Fibroblast of peridontal ligament (primary cell): ENCODE results near the gene JPH4.
A peak's percentile ranks its signal among the peaks of the same experiment; 100 is the strongest.
"Not testable (repeated sequence)": the region's sequence is repeated elsewhere in the genome, so short reads cannot be mapped to it uniquely, and the experiment has no call there.

Source experiments
- DNase-seq: peaks from one replicate; pipeline ENCODE4 v3.0.0-alpha.2; 2010; ENCODE audit errors: extremely low read depth

JPH4 gene

DNA sequence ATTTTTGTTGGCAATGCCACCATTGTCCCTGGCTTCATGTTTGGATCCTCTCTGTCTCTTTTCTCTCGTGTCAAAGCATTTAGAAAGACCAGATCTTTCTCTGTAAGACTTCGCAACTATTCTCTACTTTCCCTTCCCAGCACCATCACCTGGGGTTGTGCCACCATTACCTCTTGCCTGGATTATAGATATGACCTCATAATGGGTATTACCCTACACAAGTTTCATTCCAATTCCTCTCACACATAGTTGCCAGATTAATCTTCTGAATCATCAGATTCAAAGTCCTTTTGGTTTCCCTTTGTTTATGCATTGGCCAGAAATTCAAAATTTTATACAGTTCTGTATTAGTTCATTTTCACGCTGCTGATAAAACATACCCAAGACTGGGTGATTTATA lies 30.4 kb upstream of the JPH4 start:
- DNase-seq = no peak

DNA sequence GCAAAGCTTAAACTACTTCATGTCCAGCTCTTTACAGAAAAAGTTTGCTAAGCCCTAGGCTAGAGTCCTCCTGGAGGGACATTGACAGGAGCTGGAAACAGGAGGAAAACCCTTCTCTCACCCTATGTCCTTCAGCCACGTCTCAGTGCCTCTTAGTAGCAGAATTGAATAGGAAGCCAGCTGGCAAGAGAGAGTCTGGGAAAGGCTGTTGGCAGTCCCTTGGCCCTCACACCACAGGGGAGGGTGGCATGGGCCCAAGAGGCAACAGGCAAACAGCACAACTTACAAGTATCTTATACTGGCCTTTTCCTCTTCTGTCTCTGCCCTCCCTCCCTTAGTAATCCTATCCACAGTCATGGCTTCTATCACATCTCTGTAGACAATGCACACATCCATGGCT lies 29.9 kb upstream of the JPH4 start:
- DNase-seq = no peak

DNA sequence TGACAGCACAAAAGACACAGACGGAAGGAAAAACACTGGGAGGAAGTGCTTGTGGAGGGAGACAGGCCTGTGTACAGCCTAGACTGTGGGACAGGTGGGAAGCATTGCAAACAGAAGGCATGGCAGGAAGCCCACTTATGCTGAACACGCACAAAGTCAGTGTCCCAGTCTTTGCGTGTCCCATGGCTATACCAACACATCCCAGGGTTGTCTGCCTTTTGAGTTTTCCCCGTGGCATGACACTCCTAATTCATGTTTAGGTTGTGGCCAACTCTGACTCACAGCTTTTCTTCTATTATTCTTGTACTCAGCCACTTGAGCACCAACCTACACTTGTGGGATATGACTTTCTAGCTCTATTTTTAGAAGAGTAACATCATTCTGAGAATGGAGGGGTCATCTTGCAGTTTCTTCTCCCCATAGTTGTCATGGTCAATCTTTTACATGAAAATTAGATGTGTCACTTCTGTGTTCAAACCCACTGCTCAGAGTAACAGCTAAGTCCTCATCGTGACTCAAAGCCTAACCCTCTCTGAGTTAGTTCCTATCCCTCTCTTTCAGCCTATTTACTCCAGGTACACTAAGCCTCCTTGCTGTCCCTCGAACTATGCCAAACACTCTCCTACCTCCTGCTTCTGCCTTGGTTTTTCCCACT lies 27.5 kb upstream of the JPH4 start:
- DNase-seq = peak; percentile 3

DNA sequence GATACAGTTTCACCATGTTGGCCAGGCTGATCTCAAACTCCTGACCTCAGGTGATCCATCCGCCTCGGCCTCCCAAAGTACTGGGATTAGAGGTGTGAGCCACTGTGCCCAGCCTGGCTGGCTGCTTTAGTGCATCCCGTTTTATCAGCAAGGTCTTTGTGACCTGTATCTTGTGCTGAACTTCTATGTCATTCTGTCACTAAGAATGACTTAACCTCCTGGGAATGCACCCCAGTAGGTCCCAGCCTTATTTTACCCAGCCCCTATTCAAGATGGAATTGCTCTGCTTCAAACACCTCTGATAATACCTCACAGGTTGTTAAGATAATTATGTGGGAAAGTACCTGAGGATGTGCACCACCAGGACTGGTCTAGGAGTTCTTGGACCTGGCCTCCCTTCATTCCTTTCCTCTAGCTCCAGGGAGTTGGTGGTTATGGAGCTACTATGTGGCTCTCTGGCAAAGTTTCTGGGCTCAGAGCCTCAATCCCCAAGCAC lies 26.1 kb upstream of the JPH4 start:
- no peak for DNase-seq

DNA sequence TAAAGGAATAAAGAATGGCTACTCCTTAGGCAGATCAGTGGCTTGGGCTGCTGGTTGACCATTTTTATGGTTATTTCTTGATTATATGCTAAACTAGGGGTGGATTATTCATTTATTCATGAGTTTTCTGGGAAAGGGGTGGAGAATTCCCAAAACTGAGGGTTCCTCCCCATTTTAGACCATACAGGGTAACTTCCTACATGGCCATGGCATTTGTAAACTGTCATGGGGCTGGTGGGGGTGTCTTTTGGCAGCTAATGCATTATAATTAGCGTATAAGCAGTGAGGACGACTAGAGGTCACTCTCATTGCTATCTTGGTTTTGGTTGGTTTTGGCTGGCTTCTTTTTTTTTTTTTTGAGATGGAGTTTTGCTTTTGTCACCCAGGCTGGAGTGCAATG lies 25.6 kb upstream of the JPH4 start:
- no peak for DNase-seq

DNA sequence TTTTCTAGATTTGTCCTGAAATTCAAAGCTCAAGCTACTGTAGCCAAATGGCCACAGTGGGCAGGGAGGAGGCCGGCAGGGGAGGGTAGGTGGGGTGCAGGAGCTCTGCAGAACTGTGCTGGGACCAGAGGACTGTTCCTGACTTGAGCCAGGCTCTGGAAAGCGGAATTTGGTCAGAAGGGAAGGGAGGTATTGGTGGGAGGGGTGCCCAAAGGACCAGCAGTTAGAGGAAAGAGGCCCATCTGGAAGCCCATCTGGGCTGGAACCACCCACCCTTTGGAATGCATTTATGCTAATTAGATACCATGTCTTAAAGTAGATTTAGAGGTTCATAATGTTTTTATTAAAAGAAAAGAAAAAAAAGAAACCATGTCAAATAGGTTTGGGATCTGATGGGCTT lies 24.5 kb upstream of the JPH4 start:
- no peak for DNase-seq

DNA sequence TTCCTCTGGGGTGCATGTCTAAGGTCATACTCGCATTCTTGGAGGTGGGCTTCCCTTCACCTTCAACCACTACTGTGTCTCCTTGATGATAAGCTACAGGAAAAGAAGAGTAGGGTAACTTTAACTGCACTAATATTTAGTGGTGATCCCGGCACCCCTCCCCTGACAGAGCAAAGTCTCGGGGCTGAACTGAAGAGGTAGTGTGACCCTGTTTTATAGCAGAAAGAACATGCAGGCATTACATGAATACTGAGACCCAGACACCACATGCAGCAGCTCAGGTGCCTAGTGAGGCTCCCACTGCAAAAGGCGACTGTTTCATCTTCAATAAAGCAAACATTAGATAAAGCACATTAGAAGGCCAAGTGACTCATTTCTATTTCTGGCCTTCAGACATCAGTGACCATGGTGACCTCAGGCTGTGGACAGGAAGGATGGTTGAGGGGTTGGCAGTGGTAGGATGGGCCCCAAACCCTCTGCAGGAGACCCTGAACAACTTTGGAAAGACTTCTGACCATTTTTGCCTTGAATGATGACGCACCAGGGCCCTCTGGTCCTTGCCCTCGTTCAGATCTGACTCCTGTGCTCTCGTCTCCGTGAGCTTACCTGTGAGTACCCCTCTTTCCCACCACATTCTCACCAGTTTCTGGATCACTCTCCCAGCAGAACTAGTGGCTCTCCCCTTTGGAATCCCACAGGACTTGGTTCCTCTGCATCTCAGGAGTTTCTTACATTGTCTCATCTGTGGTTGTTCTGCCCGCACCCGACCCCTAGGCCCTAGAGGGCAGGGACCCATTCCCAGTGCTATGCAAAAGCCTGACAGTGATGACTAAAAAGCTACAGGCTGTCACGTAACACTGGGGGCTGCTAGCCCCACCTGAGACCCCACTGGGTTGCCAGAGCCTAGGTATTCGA lies 23.8 kb upstream of the JPH4 start:
- no peak for DNase-seq

DNA sequence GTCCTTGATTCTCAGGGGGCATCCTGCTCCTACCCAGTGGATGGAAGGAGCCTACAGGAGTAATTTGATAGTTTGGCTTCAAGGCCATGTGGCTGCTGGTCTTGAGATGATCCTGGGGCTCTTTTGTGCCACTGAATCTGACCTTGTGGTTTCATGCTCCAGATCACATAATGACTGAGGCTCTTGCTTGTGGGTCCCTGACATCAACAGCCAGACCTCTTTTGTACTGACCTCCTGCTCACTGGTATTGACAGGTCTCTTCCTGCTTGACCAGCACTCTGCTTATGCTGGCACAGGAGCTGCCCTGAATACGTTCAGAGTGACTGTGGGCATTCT lies 23.2 kb upstream of the JPH4 start:
- no peak for DNase-seq

DNA sequence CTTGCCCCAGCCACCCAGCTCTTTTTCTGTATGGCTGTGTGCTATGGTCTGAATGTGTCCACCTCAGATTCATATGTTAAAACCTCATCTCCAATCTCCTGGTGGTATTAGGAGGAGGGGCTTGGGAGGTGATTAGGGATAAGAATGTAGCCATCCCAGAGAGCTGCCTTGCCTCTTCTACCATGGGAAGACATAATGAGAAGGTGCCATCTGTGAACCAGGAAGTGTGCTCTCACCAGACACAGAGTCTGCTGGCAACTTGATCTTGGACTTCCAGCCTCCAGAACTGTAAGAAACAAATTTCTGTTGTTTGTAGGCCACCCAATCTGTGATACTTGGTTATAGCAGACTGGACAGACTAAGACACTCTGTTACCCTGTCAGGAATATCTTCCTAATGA lies 22.8 kb upstream of the JPH4 start:
- no peak for DNase-seq

DNA sequence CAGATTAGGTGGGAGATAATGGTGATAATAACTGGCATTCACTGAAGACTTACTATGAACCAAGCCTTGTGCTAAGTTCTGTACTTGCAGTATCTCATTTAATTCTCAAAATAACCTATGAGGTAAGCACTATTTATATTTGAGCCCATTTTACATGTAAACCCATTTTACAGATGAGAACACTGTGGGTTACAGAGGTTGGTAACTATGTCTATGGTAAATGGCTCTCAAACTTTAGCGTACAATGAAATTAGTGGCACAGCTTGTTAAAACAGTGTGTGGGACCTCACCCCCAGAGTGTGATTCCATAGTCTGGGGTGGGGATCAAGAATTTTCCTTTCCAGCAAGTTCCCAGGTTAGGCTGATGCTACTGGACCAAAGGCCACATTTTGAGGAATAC lies 22.2 kb upstream of the JPH4 start:
- DNase-seq = no peak

DNA sequence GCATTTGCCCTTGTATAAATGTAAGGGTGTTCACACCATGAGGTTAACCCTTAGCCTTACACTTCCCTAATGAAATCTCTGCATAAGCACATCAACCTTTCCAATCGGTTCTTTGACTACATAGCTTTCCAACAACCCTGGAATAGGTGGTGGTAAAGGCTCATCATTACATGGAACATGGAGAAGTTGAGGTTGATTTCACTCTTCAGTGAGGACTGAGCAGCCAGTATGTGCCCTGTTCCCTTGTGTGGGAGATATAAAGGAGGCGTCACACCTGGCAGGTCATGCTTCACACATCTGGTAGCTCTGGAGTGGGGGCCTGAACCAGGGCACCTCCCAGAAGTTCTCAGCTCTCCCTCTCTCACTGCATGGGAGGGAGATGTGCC lies 21.7 kb upstream of the JPH4 start:
- DNase-seq = no peak

DNA sequence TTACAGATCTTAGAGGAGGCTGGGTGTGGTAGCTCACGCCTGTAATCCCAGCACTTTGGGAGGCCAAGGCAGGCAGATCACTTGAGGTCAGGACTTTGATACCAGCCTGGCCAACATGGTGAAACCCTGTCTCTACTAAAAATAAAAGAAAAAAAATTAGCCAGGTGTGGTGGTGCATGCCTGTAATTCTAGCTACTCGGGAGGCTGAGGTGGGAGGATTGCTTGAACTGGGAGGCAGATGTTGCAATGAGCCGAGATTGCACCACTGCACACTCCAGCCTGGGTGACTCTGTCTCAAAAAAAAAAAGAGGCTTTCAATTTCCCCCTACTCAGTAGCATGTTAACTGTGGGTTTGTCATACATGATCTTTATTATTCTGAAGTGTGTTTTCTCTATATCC lies 15.6 kb upstream of the JPH4 start:
- DNase-seq = not testable (repeated sequence)

DNA sequence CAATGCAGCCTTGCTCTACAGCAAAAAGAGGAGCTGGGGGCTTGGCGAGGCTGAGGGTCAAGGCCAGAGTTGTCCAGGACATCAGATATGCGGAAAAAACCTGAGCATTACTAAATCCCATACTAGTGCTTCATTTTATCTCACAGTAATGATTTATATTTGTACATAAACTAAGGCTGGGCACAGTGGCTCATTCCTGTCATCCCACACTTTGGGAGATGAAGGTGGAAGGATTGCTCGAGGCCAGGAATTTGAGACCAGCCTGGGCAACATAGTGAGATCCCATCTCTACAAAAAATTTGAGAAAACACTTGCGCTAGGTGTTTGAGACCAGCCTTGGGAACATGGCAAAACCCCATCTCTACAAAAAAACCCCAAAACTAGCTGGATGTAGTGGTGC lies 11.6 kb upstream of the JPH4 start:
- DNase-seq = no peak

DNA sequence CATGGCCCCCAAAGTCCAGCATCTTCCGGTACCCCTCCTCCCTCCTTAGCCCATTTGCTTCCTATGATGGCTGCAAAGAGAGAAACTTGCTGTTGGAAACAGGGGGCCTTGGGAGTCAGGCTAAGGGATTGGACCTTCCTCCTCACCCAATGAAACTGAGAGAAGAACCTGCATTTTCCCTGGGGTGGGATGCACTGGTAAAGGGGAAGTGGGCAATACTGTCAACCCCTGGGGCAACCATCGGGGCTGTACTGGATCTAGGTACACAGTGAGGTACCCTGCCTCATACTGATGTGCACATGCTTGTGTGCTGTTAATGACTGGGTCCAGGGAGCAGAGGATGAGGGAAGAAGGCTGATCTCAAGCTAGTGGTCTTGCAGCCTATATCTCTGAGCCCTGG lies 11.0 kb upstream of the JPH4 start:
- DNase-seq = no peak

DNA sequence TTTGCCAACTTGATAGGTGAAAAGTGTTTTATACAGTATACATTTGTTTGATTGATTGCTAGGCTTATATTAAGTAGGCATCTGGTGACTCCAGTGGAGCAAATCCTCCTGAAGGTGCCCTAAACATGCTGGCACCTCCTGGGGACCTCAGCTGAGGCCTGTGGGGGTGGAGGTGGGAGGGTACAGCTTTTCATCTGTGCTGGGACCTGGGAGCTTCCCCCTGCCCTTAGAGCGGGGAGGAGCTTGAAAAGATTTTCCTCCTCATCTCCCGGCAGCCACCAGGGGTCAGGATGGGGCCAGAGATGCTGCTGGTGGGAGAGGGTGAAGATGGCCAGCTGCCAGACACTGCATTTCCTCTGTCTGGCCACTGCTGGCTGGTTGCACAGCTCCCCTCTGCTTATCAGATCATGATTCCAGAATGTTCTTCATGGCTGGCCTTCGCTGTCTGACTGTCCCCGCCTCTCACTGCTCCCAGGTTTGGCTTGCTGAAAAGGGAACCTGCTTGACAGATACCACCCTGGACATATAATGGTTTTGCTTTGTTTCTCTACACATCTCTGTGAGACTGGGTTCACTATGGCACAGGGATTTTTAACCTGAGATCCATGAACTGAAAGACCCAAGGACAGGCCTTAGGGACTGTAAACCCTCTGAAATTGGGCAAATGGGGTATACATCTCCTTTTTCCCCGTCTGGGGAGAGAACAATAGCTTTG lies 10.5 kb upstream of the JPH4 start:
- peak; percentile 75 for DNase-seq

DNA sequence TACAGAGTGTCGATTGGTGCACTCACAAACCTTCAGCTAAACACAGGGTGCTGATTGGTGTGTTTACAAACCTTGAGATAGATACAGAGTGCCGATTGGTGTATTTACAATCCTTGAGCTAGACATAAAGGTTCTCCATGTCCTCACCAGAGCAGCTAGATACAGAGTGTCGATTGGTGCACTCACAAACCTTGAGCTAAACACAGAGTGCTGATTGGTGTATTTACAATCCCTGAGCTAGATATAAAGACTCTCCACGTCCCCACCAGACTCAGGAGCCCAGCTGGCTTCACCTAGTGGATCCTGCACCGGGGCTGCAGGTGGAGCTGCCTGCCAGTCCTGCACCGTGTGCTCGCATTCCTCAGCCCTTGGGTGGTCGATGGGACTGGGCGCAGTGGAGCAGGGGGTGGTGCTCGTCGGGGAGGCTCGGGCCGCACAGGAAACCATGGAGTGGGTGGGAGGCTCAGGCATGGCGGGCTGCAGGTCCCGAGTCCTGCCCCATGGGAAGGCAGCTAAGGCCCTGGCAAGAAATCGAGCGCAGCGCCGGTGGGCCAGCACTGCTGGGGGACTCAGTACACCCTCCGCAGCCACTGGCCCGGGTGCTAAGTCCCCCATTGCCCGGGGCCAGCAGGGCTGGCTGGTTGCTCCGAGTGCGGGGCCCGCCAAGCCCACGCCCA lies 6.1 kb upstream of the JPH4 start:
- not testable (repeated sequence) for DNase-seq

DNA sequence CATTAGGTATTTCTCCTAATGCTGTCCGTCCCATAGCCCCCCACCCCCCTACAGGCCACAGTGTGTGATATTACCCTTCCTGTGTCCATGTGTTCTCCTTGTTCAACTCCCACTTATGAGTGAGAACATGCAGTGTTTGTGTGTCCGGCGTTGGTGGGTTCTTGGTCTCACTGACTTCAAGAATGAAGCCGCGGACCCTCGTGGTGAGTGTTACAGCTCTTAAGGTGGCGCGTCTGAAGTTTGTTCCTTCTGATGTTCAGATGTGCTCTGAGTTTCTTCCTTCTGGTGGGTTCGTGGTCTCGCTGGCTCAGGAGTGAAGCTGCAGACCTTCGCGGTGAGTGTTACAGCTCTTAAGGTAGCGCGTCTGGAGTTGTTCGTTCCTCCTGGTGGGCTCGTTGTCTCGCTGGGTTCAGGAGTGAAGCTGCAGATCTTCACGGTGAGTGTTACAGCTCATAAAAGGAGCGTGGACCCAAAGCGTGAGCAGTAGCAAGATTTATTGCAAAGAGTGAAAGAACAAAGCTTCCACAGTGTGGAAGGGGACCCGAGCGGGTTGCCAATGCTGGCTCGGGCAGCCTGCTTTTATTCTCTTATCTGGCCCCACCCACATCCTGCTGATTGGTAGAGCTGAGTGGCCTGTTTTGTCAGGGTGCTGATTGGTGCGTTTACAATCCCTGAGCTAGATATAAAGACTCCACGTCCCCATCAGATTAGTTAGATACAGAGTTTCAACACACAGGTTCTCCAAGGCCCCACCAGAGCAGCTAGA lies 5.4 kb upstream of the JPH4 start:
- DNase-seq = not testable (repeated sequence)

DNA sequence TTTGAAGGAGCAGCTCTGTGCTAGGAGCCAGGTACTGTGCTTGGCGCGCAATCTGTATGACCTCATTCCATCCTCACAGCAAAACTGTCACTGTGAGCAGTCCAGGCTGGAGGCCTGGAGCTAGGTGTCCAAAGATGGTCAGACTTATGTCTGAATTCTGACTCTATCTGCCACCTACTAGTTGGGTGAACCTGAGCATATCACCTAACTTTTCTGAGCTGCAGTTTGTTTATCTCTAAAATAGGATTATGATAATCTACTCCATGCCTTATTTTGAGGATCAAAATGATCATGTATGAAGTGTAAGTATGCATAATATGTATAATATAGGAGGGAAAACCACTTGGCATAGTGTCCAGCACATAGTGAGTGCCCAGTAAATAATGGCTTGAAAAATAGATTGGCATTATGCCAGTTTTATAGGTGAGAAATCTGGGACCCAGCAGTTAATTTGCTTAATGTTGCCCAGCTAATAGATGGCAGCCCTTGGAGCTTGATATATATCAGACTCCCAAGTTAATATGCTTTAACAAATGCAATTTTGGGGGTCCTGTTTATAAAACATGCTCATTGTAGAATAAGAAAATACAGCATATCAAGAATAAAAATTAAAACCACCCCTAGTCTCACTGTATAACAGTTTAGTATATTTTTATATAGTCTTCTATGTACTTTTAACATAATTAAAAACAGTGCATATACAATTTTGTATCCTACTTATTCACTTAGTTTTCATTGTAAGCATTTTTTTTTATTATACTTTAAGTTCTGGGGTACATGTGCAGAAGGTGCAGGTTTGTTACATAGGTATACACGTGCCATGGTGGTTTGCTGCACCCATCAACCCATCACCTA lies 4.5 kb upstream of the JPH4 start:
- DNase-seq = no peak

DNA sequence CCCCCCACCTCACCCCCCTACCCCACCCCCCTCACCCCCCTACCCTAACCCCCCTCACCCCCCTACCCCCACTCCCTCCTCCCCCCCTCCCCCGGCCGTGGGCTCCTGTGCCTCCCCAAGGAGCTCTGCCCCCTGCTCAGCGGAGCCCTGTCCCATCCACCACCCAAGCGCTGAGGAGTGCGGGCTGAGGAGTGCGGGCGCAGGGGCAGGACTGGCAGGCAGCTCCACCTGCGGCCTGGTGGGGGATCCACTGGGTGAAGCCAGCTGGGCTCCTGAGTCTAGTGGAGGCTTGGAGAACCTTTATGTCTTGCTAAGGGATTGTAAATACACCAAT lies 2.3 kb upstream of the JPH4 start:
- DNase-seq = no peak

DNA sequence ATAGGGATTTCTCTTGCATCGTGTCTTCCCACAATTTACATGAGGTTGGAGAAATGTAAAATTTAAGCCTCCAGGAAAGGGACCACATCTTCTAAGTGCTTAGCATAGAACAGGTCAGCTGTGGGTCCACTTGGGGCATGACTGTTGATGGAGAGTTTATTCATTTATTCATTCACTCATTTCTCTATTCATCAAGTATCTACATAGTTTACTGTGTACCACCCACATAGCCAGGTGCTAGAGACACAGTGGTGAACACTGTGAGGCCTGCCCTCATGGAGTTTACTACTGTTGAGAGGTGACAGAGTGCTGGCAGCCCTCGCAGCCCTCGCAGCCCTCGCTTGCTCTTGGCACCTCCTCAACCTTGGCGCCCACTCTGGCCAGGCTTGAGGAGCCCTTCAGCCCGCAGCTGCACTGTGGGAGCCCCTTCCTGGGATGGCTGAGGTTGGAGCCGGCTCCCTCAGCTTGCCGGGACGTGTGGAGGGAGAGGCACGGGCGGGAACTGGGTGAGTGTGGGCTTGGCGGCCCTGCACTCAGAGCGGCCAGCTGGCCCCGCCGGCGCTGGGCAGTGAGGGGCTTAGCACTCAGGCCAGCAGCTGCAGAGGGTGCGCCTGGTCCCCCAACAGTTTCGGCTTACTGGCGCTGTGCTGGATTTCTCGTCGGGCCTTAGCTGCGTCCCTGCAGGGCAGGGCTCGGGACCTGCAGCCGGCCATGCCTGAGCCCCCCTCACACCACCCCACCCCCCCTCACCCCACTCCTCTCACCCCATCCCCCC lies 1.7 kb upstream of the JPH4 start:
- DNase-seq = no peak
